HG02852 (cell line): ENCODE data around the gene EML1.
"Not testable (repeated sequence)": the region's sequence is repeated elsewhere in the genome, so short reads cannot be mapped to it uniquely, and the experiment has no call there.

Experiments
- ATAC-seq: cut with Tn5 transposase; IDR thresholded peaks from one replicate; pipeline ENCODE4 v1.9.1; 2021; ENCODE audit warnings: mild to moderate bottlenecking, moderate library complexity; ENCODE audit not compliant: unreplicated experiment

EML1 gene

GRCh38 chr14:99755629-99756603 lies 37.3 kb upstream of the EML1 start:
- no peak for ATAC-seq

GRCh38 chr14:99756796-99757195 lies 36.4 kb upstream of the EML1 start:
- no peak for ATAC-seq

- ATAC-seq: no peak
Measured at GRCh38 chr14:99757331-99758070, 35.7 kb upstream of the EML1 start.

- ATAC-seq: no peak
Measured at GRCh38 chr14:99758121-99758821, 34.9 kb upstream of the EML1 start.

- ATAC-seq: no peak
Measured at GRCh38 chr14:99758872-99759545, 34.2 kb upstream of the EML1 start.

- no peak for ATAC-seq
Measured at GRCh38 chr14:99759546-99759925, 33.7 kb upstream of the EML1 start.

- ATAC-seq: no peak
Measured at GRCh38 chr14:99760817-99761216, 32.4 kb upstream of the EML1 start.

GRCh38 chr14:99762911-99763310 lies 30.3 kb upstream of the EML1 start:
- ATAC-seq: not testable (repeated sequence)

- no peak for ATAC-seq
Measured at GRCh38 chr14:99763527-99764221, 29.5 kb upstream of the EML1 start.

GRCh38 chr14:99764222-99764706 lies 28.9 kb upstream of the EML1 start:
- ATAC-seq: no peak

- no peak for ATAC-seq
Measured at GRCh38 chr14:99768381-99768780, 24.8 kb upstream of the EML1 start.

GRCh38 chr14:99769123-99769522 lies 24.1 kb upstream of the EML1 start:
- no peak for ATAC-seq

- ATAC-seq: no peak
Measured at GRCh38 chr14:99769799-99770198, 23.4 kb upstream of the EML1 start.

GRCh38 chr14:99772371-99773283 lies 20.6 kb upstream of the EML1 start:
- ATAC-seq: no peak

- ATAC-seq: no peak
Measured at GRCh38 chr14:99773521-99774497, 19.4 kb upstream of the EML1 start.

GRCh38 chr14:99774556-99775307 lies 18.5 kb upstream of the EML1 start:
- ATAC-seq: no peak

GRCh38 chr14:99775351-99775750 lies 17.9 kb upstream of the EML1 start:
- ATAC-seq: no peak
